Thyroid gland (tissue), 4 donors: Measurements from ENCODE around the gene ATOSA. TPM values are rescaled to one million over a fixed set of nuclear protein-coding genes. Genes with fewer than 3 reads are reported as not detected.

Experiments
- DNase-seq, 2 donors: peaks; one replicate each; pipeline ENCODE4 v3.0.0-alpha.2; 2019
- H3K27ac ChIP-seq, 3 donors: fragments of 200-600 bp; sonication (generic); 1 replicate in 2 of 3; 2 replicates in 1 of 3; pipeline ENCODE4 v1.5.1; 2016 to 2019; ENCODE audit warnings: mild to moderate bottlenecking in 1 of 3, moderate library complexity in 1 of 3
- H3K27me3 ChIP-seq: fragments of 200-600 bp; sonication (generic); one replicate; pipeline ENCODE4 v1.5.1; 2019
- H3K36me3 ChIP-seq, 2 donors: fragments of 200-600 bp; sonication (generic); one replicate each; pipeline ENCODE4 v1.5.1; 2016 to 2019
- H3K4me1 ChIP-seq, 2 donors: fragments of 200-600 bp; sonication (generic); one replicate each; pipeline ENCODE4 v1.5.1; 2017 to 2019
- H3K4me3 ChIP-seq, 3 donors: fragments of 200-600 bp; sonication (generic); replicated peaks in 1 of 3; 1 replicate in 2 of 3; 2 replicates in 1 of 3; pipeline ENCODE4 v1.5.1; 2016; ENCODE audit warnings: mild to moderate bottlenecking in 1 of 3
- H3K9me3 ChIP-seq: fragments of 200-600 bp; sonication (generic); one replicate; pipeline ENCODE4 v1.5.1; 2017
- CTCF ChIP-seq, 6 experiments: fragments of 200-600 bp in 3 of 6; fragments of 450-650 bp in 3 of 6; sonication (generic) in 3 of 6; IDR thresholded peaks; one replicate each; pipeline ENCODE4 v1.5.1; 2016 to 2019; ENCODE audit warnings: antibody characterized with exemption in 6 of 6, mild to moderate bottlenecking in 2 of 6, inconsistent platforms in 1 of 6, moderate library complexity in 1 of 6
- POLR2A ChIP-seq, 2 donors: fragments of 450-650 bp; IDR thresholded peaks; one replicate each; pipeline ENCODE4 v1.6.1; 2017; ENCODE audit warnings: antibody characterized with exemption in 2 of 2, mild to moderate bottlenecking in 2 of 2, moderate library complexity in 1 of 2
- WGBS, 2 donors: methylation state at CpG; one replicate each; pipeline ENCODE4 v1.1.5; 2017; 5-methylcytosine and 5-hydroxymethylcytosine counted together
- intact Hi-C: fragments of 100-400 bp; cut with DNase I; formaldehyde crosslinking; loops from one replicate; pipeline ENCODE4 v1.15.1; 2023
- total RNA-seq, 4 donors: library from RNA; depleted of rRNA; stranded (reverse); fragments of >200 nt; gene quantifications; one replicate each; pipeline ENCODE4 v1.2.3, GENCODE V29; 2016

Gene ATOSA
- total RNA-seq, 4 donors from 2014 or later, result 88.7 to 164 (median 117) TPM

GRCh38 chr15:52668133-52668532 lies 11.1 kb downstream of the ATOSA start:
- Histone ChIP-seq H3K27me3 (no peaks in the 10 kb centered on the region), H3K4me1 (peaks cover 2 to 4% of the 10 kb centered on the region in 2 donors), H3K9me3 (no peaks in the 10 kb centered on the region), H3K27ac (no peak overlapping the region), H3K4me3 (no peak overlapping the region), H3K36me3 (peaks cover 19 to 29% of the 10 kb centered on the region in 2 donors)
- DNase-seq, result no peak
- no peak for TF ChIP-seq CTCF (IDR thresholded peaks at IDR 0.05)
- TF ChIP-seq POLR2A (IDR thresholded peaks at IDR 0.05), result no peak
- 93 to 94% methylated on average over 4 of the region's 4 CpGs for WGBS, 2 donors
- intact Hi-C loops, result no loop called here

- Histone ChIP-seq H3K27me3 (no peaks in the 10 kb centered on the region), H3K27ac (no peak overlapping the region), H3K9me3 (no peaks in the 10 kb centered on the region), H3K4me1 (no peaks in the 10 kb centered on the region), H3K36me3 (peaks cover 19 to 29% of the 10 kb centered on the region in 2 donors), H3K4me3 (no peak overlapping the region)
- intact Hi-C loops, result no loop called here
- no peak for TF ChIP-seq CTCF (IDR thresholded peaks at IDR 0.05)
- TF ChIP-seq POLR2A (IDR thresholded peaks at IDR 0.05), result no peak
- no peak for DNase-seq
- 92 to 95% methylated on average over 3 of the region's 3 CpGs for WGBS, 2 donors
Measured at GRCh38 chr15:52667597-52667996, 11.6 kb downstream of the ATOSA start.

- H3K27ac ChIP-seq, result no peak overlapping the region
- no peak overlapping the region for H3K4me3 ChIP-seq
- no peaks in the 10 kb centered on the region for H3K27me3 ChIP-seq
- no peak for DNase-seq
- H3K36me3 ChIP-seq, result peaks cover 8 to 35% of the 10 kb centered on the region in 2 donors
- no peaks in the 10 kb centered on the region for H3K9me3 ChIP-seq
- no peak for TF ChIP-seq CTCF (IDR thresholded peaks at IDR 0.05)
- intact Hi-C loops, result no loop called here
- peaks cover 0 to 3% of the 10 kb centered on the region in 2 donors for H3K4me1 ChIP-seq
- WGBS, 2 donors, result 90 to 91% methylated on average over 3 of the region's 3 CpGs
Measured at GRCh38 chr15:52663536-52664294, 15.5 kb downstream of the ATOSA start.

GRCh38 chr15:52661909-52662308 lies 17.3 kb downstream of the ATOSA start:
- no peak for DNase-seq
- no peak overlapping the region for H3K4me3 ChIP-seq
- H3K27me3 ChIP-seq, result no peaks in the 10 kb centered on the region
- H3K36me3 ChIP-seq, result peaks cover 3 to 20% of the 10 kb centered on the region in 2 donors
- H3K27ac ChIP-seq, result no peak overlapping the region
- H3K4me1 ChIP-seq, result peaks cover 15 to 16% of the 10 kb centered on the region in 2 donors
- 92 to 93% methylated on average over 1 of the region's 1 CpG for WGBS, 2 donors
- no peaks in the 10 kb centered on the region for H3K9me3 ChIP-seq
- intact Hi-C loops, result no loop called here
- TF ChIP-seq POLR2A (IDR thresholded peaks at IDR 0.05) (no peak), CTCF (IDR thresholded peaks at IDR 0.05) (no peak)

GRCh38 chr15:52660192-52660591 lies 19.0 kb downstream of the ATOSA start:
- no peak overlapping the region for H3K4me3 ChIP-seq
- no peak for TF ChIP-seq POLR2A (IDR thresholded peaks at IDR 0.05)
- TF ChIP-seq CTCF (IDR thresholded peaks at IDR 0.05), result no peak
- no peak overlapping the region for H3K27ac ChIP-seq
- no peak for DNase-seq
- WGBS, 2 donors, result 98% methylated on average over 3 of the region's 3 CpGs
- peaks cover 22 to 30% of the 10 kb centered on the region in 2 donors for H3K4me1 ChIP-seq
- intact Hi-C loops, result no loop called here
- H3K9me3 ChIP-seq, result no peaks in the 10 kb centered on the region
- H3K36me3 ChIP-seq, result peaks cover 3 to 17% of the 10 kb centered on the region in 2 donors
- no peaks in the 10 kb centered on the region for H3K27me3 ChIP-seq
